Hematopoietic multipotent progenitor cell treated with erythropoietin and hydrocortisone succinate and interleukin-3 and kit ligand, for 6 days (in vitro differentiated cells): Measurements from ENCODE around the gene IFT172.
"Not testable (repeated sequence)": the region's sequence is repeated elsewhere in the genome, so short reads cannot be mapped to it uniquely, and the experiment has no call there.

Experiments
- DNase-seq: peaks from one replicate; pipeline ENCODE4 v3.0.0-alpha.2; 2015

The IFT172 gene

GRCh38 chr2:27489498-27490397 lies at the start of gene IFT172:
Gene IFT172 (minus strand): TSS chr2:27489743. CDS start chr2:27489653, 90 bp downstream.
- DNase-seq: peak; percentile 100

GRCh38 chr2:27538839-27539450 lies 49.4 kb upstream of the IFT172 start:
- not testable (repeated sequence) for DNase-seq

- no peak for DNase-seq
These were observed 47.7 kb upstream of the IFT172 start for GRCh38 chr2:27537287-27537686.

GRCh38 chr2:27531983-27532382 lies 42.4 kb upstream of the IFT172 start:
- DNase-seq: no peak

- DNase-seq: no peak
These were observed 37.6 kb upstream of the IFT172 start for GRCh38 chr2:27527182-27527581.

- no peak for DNase-seq
These were observed 32.9 kb upstream of the IFT172 start for GRCh38 chr2:27522400-27522945.

- no peak for DNase-seq
These were observed 30.8 kb upstream of the IFT172 start for GRCh38 chr2:27520316-27520715.

- no peak for DNase-seq
These were observed 29.2 kb upstream of the IFT172 start for GRCh38 chr2:27518782-27519113.

- no peak for DNase-seq
These were observed 28.7 kb upstream of the IFT172 start for GRCh38 chr2:27518113-27518781.

- DNase-seq: peak; percentile 48
These were observed 19.8 kb upstream of the IFT172 start for GRCh38 chr2:27509326-27509725.

GRCh38 chr2:27507293-27507692 lies 17.8 kb upstream of the IFT172 start:
- no peak for DNase-seq

- DNase-seq: no peak
These were observed 17.0 kb upstream of the IFT172 start for GRCh38 chr2:27506587-27506986.

- DNase-seq: no peak
These were observed 12.6 kb upstream of the IFT172 start for GRCh38 chr2:27502142-27502541.

- DNase-seq: no peak
These were observed 11.5 kb upstream of the IFT172 start for GRCh38 chr2:27501042-27501441.

GRCh38 chr2:27498975-27499374 lies 9.4 kb upstream of the IFT172 start:
- no peak for DNase-seq

- DNase-seq: no peak
These were observed 7.7 kb upstream of the IFT172 start for GRCh38 chr2:27497288-27497627.

- peak; percentile 67 for DNase-seq
These were observed 7.1 kb upstream of the IFT172 start, which contains the start of gene GCKR for GRCh38 chr2:27496357-27497287. Gene GCKR (plus strand): TSS chr2:27496839. CDS start chr2:27496905, 66 bp downstream.

- no peak for DNase-seq
These were observed 6.4 kb upstream of the IFT172 start for GRCh38 chr2:27495840-27496356.

- no peak for DNase-seq
These were observed 5.5 kb upstream of the IFT172 start, which contains the start of gene FNDC4 for GRCh38 chr2:27494944-27495554. Gene FNDC4 (minus strand): TSS chr2:27495200. CDS start chr2:27494679, 521 bp downstream.

GRCh38 chr2:27494284-27494943 lies 4.9 kb upstream of the IFT172 start:
- no peak for DNase-seq

GRCh38 chr2:27493948-27494283 lies 4.4 kb upstream of the IFT172 start:
- no peak for DNase-seq
